ENCODE data around the gene CCNB2.
"Not testable (repeated sequence)": the region's sequence is repeated elsewhere in the genome, so short reads cannot be mapped to it uniquely, and the experiment has no call there.

Gene CCNB2

DNA sequence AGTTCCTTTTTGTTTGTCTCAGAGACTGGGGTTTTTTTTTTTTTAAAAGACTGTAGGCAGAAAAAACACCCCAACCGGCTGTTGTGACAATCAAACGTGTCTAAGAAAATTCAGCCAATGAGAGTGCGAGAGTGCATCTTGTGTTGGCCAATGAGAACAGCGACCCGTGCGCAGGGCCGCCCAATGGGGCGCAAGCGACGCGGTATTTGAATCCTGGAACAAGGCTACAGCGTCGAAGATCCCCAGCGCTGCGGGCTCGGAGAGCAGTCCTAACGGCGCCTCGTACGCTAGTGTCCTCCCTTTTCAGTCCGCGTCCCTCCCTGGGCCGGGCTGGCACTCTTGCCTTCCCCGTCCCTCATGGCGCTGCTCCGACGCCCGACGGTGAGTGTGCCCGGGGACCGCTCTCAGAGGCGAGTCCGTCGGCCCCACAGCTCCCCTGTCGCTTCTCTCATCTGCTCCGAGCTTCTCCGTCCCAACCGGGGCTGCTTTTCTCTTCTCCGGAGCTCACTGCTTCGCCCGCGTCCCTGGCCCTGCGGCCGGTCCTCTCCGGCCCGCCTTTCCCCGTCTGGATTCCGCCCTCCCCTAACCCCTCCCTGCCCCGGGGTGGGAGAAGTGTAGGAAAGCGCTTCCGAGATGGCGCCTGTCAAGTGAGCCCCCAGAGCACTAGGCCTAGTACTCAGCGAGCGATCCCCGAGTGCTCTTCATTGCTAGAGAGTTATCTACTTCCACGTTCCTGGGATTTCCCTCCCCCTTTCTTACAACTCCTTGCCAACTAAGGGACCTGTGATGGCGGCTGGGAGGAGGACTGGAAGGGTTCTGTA lies at the start of gene CCNB2:
Gene CCNB2 (plus strand): TSS at position 235 of the 821 bp plus-strand sequence. CDS start 123 bp downstream, at position 358.
- peak; percentile 88 for DNase-seq

DNA sequence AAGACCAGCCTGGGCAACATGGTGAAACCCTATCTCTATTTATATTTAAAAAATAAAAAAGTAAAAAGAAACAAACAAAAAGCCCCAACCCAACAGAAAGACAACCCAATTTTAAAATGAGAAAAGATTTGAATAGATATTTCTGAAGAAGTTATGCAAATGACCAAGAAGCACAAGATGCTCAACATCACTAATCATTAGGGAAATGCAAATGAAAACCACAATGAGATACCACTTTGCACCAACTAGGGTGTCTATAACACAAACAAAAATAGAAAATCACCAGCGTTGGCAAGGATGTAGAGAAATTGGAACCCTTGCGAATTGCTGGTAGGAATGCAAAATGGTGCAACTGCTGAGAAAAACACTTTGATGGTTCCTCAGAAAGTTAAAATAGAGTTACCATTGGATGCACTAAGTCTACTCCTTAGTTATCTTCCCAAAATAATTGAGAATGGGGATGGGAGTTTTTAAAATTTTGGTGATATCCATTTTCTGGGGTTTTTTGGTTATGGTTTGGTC lies 45.8 kb upstream of the CCNB2 start:
- no peak for DNase-seq

DNA sequence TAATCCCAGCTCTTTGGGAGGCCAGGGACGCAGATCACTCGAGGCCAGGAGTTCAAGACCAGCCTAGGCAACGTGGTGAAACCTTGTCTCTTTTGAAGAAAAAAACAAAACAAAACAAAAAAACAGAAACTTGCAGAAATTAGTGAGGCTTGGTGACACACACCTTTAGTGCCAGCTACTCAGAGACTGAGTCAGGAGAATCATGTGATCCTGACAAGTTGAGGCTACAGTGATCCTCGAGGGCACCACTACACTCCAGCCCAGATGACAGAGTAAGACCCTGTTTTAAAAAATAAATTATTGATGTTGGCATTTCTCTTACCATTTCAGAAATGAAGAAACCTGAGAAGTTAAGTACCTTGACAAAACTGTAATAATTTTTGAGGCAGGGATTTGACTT lies 44.6 kb upstream of the CCNB2 start:
- DNase-seq = no peak

DNA sequence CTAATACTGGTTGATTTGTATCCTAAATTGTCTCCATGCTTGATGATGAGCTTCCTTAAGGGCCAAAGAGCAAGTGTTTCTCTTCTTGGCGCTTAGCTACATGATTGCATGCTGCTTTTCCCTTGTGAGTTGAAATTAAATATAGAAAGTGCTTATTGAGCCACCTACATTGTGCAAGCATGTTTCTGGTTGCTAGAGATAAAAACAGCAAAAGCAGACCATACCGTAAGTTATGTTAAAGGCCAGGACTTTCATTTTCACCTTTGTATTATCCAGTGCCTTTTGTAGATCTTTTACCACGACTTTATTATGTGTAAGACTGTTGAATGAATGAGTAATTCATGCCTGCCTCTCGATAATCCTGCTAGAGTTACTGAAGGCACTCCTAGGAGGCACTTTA lies 41.9 kb upstream of the CCNB2 start:
- no peak for DNase-seq

DNA sequence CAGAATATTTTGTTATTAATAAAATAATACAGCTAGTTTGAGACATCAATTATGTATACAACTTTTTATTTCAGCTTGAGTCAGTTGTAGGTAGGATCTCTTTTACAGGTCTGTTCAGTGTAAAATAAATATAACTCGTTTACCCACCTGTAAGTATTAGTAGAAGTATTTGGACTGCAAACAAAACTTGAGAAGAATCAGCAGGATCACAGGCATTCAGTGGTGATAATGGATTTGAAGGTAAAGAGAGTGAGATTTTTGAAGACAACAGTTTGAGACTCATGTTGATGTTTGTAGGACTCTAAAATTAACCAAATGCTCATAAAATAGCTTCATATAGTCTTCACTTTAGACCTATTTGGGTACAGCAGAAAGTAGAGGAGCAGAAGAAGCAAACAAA lies 35.5 kb upstream of the CCNB2 start:
- DNase-seq = no peak

DNA sequence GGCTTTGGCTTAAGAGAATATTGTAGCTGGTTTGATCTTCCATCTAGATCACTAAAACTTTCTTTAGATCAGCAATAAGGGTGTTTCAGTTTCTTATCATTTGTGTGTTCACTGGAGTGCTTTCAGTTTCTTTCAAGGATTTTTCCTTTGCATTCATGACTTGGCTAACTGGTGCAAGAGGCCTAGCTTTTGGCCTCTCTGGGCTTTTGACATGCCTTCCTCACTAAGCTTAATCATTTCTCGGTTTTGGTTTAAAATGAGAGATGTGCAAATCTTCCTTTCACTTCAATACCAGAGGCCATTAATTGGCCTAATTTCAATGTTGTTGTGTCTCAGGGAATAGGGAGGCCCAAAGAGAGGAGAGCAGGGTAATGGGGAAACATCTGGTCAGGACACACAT lies 30.3 kb upstream of the CCNB2 start:
- DNase-seq = no peak

DNA sequence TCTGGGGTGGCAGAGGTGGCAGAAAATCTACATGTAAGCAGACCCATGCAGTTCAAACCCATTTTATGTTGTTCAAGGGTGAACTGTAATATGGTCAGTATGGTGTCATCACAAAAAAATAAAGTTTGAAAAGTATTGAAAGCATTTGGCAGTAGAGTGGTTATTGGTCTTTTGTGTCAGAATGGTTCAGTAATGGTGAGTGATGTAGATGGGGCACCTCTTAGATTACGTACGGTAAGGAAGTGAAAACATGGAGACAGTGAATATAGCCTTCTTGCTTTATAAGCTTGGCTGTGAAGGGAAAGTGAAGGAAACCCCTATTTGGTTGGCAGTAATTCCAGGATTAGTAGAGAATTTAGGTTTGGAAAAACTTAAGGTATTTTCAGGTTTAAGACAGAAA lies 17.2 kb upstream of the CCNB2 start:
- DNase-seq = no peak

DNA sequence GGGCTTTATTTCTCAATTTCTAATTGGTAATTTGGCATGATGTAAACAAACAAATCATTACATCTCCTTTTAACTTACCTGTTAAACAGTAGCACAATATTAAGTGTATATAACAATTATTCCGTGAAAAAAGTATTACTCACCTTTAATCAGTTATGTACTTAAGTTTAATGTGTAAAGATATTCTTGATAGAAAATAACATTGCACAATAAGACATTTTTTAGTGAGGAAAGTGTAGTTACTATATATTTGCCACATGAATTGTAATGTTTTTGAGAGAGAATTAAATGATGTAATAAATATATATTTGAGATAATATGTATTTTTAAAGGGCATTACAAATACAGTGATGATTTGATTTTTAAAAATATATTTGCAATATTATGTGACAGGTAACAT lies 10.9 kb upstream of the CCNB2 start:
- no peak for DNase-seq

DNA sequence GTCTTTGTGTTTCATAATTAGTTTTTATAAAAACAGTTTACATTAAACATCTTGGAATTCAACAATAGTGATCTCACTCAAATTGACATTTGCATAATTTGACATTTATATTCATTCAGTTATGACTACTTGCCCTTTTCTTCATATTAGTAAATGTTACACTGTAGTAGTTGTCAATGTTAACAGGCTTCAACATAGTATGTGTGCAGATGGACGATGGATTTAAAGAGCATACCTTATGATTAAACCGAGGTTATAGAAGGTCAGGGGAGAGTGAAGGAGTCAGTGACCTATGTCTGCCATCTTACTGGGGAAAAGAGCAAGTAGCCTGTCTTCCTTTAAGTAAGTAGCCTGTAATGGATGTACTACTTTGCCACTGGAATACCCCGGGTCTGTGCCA lies 8.5 kb upstream of the CCNB2 start:
- no peak for DNase-seq

DNA sequence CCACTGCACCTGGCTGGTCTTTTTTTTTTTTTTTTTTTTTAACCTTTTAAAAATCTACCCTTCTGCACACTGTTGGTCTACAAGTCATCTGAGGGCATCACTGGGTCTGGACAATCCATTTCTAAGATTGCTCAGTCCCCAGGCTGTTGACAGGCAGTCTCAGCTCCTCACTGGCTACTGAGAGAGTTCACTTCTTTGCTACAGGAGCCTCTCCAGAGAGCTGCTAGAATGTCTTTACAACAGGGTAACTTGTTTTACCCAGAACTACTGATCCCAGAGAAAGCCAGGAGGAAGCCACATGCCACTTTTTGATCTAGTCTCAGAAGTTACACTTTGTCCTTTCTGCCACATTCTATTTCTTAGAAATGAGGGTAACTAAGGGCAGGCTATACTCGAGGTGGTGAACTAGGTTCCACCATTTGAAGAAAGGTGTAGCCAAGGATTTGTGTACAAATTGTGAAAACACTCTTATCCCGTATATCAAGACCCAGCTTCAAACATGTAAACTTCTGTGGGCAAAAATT lies 5.7 kb upstream of the CCNB2 start:
- DNase-seq = no peak

DNA sequence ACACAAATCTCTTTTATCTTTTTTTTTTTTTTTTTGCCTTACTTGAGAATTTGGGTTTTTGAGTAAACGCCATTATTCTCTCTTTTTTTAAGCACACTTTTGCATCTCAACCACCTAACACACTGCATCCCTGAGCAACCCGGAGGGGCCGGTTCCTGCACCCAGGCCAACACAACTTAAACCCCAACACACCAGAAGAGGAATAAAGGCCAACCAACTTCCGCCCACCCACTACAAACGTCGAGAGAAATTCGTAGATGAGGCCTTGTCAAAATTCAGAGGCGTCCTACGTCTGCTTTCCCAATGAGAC lies 389 bp upstream of the CCNB2 start:
- no peak for DNase-seq

DNA sequence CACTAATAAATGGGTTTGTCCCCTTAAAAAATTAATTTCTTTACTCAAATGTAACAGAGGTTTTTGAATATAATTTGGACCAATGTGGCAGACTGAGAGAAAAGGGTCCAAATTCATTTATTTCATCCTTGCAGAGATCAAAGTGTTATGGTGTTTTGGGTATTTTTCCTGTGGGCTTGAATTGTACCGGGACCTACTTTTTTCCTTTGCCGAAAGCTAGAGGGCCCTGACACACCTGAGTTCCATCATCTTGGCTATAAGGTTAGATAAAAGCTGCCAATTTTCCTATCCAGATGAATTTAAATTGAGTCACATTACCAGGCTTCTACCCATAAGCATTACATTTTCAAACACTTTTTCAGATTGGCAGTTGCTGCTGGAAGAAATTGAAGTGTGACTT lies 908 bp downstream of the CCNB2 start:
- DNase-seq = no peak

DNA sequence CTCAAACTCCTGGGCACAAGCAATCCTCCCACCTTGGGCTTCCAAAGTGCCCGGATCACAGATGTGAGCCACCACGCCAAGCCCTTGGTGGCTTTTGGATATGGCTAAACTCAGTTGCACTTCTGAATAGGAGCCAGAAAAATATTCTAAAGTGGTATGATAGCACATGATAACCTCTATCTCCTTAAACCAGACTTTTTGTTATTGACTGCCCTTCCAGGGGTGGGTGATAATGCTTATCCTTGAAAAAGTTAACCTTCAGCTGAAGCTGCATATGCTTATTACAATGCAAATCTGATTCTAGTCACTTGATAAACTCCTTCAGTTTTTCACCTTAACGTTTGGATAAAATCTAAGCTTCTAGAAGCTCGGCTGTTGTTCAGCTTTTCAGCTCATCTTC lies 6.3 kb downstream of the CCNB2 start:
- DNase-seq = no peak

DNA sequence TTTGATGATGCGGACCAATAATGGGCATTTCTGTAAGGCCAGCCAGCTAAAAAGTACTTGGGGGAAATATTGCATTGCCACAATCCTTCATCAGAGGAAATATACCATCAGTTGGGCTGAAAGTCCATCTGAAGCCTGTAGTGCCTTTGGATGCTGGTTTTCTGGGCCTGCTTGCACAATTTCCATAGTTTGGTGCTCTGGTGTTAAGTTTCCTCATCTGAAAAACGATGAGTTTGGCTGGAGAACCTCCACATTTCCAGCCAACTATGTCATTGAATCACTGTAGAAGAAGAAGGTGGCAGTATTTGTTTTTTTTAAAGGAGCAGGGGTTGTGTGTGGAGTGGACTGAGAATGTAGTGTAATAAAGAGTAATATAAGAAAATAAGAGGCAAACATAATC lies 10.1 kb downstream of the CCNB2 start:
- DNase-seq = no peak

DNA sequence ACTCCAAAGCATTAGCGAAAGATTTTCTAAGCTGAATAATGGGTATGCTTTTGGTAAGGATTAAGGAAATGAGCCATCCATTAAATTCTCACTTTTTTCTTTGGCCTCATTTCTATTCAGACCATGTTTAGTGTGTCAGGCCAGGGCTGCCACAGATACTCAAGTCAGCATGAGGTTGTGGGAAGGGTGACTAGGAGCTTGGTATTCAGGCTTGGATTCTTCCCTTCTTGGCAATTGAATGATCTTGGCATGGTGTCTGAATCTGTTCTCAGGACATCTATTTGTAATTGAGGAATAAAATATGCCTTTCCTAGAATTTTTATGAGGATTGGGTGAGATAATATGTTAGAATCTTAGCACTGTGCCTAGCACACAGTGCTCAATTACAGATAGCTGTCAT lies 11.2 kb downstream of the CCNB2 start:
- no peak for DNase-seq

DNA sequence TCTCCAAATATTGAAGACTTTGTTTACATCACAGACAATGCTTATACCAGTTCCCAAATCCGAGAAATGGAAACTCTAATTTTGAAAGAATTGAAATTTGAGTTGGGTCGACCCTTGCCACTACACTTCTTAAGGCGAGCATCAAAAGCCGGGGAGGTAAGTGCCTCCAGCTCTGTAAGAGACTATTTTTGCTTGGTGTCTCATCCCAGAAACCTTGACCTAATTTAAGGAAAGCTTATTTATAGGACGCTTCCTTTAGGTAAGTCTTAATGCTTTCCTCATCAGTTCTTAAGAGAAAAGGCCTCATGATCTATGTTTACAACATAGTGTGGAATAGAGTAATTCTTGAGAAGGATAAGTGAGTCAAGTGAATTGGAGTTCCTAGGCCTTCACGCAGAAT lies 11.8 kb downstream of the CCNB2 start:
- DNase-seq = no peak

DNA sequence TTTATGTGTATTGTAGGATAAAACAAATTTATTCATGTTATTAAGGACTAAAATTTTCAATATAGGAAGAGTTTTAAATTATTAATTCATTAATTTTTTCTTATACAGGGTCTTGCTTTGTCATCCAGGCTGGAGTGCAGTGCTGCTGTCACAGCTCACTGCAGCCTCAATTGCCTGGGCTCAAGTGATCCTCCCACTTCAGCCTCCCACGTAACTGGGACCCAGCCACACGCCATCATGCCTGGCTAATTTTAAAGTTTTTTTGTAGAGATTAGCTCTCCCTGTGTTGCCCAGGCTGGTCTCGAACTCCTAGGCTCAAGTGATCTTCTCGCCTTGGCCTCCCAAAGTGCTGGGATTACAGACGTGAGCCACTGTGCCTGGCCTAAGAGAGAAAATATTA lies 14.7 kb downstream of the CCNB2 start:
- no peak for DNase-seq

DNA sequence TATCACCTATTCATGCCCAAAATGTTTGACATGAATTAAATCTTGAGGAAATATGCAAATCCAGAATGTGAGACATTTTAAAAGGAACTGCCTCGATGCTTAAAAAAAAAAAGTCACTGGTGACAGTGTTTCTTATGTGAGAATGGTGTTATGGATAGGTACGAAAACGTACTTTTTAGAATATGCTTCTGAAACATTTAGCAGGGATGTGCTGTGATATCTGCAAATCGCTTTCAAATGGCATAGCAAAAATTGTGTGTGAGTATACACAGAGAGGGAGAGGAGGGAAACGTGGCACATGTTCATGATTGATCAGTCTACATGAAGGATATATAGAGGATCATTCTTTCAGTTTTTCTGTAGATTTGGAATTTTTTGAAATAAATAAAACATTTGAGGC lies 16.0 kb downstream of the CCNB2 start:
- no peak for DNase-seq

DNA sequence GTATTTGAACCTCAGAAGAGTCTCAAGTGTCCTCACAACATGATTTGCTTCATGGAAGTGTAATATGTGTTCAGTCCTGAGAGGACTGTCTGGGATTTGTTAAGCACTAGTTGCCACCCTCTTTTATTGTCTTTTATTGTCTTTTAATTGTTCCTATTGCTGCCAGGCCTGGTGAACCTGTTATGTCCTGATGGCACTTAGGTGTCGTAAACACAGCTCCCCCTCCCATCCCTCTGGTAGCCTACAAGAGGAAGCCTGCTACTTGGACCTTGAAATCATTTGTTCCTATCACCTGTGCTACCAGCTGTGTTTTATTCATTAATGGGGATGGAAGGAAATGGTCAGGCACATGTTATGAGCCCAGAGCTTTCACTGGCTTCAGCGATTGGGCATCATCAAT lies 19.3 kb downstream of the CCNB2 start:
- DNase-seq = no peak

DNA sequence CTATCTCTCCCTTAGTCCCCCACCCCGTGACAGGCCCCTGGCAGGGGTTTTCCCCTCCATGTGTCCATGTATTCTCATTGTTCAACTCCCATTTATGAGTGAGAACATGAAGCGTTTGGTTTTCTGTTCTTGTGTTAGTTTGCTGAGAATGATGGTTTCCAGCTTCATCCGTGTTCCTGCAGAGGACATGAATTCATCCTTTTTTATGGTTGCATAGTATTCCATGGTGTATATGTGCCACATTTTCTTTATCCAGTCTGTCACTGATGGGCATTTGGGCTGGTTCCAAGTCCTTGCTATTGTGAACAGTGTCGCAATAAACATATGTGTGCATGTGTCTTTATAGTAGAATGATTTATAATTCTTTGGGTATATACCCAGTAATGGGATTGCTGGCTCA lies 20.7 kb downstream of the CCNB2 start:
- DNase-seq = not testable (repeated sequence)

DNA sequence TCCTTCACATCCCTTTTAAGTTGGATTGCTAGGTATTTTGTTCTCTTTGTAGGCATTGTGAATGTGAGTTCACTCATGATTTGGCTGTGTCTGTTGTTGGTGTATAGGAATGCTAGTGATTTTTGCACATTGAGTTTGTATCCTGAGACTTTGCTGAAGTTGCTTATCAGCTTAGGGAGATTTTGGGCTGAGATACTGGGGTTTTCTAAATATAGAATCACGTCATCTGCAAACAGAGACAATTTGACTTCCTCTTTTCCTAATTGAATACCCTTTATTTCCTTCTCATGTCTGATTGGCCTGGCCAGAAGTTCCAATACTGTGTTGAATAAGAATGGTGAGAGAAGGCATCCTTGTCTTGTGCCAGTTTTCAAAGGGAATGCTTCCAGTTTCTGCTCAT lies 22.3 kb downstream of the CCNB2 start:
- not testable (repeated sequence) for DNase-seq

DNA sequence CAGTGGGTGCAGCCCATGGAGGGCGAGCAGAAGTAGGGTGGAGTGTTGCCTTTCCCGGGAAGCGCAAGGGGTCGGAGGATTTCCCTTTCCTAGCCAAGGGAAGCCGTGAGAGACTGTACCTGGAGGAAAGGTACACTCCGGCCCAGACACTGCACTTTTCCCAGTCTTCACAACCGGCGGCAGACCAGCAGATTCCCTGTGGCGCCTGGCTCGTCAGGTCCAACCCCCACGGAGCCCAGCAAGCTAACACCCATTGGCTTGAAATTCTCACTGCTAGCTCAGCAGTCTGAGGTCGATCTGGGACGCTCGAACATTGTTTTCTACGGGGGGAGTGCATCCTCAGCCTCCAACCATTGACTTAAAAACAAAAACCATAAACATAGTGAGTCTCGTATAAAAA lies 26.5 kb downstream of the CCNB2 start:
- DNase-seq = no peak

DNA sequence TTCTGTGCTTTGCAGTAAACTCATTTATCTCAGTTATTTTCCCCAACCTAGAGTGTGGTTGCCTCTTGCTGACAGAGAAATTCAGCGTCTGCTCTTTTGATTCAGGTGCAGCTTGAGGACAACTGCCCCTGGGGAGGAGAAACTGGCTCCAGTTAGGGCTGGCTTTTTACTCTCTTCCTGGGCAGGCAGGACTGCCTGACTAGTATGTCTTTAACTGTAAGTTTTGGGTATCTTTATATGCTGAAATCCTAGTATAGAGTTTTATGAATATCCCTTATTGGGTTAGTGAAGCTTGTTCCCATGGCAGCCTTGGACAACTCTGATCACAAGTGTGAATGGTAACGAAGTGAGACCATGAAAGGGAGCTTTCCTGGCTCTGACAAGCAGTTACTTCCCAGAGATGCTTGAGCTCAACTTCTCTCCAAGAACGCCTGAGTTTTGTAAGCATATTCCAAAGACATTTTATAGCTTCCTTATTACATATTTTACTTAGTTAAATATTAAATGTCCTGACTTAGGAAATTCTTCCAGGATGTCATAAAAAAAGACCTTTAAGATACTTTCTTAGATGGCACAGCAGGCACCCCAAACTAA lies 27.1 kb downstream of the CCNB2 start:
- no peak for DNase-seq

DNA sequence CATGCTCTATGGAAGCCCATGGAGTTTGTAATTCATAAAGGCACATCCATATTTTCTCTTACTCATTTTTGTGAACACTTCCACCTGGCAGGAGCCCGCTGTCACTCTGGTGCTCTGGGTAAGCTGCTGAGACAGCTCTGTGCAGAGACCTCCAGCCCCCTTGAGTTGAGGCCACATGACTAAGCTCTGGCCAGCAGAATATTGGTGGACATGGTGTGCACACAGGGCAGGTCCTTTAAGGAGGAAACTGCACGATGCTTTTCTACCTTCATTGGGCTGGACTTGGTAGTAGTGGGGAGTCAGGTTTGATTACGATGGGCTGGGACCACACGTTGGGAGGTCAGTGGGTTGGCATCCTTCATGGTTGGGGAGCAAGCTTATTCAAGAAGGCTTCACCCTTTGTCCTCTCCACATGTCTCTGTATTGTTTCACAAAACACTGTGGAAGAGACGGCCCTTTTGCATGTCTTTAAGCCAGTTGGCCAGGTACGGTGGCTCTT lies 29.0 kb downstream of the CCNB2 start:
- no peak for DNase-seq

All from CD4-positive, alpha-beta T cell treated with Interleukin-15 for 1 hour (primary cell).